SHP77 (cell line): Measurements from ENCODE around the gene EXOC2.

Experiments used
- DNase-seq, 2 experiments: peaks; one replicate each; lab custom pipeline; 2025; lab: John Stamatoyannopoulos, UW

Gene EXOC2

DNA sequence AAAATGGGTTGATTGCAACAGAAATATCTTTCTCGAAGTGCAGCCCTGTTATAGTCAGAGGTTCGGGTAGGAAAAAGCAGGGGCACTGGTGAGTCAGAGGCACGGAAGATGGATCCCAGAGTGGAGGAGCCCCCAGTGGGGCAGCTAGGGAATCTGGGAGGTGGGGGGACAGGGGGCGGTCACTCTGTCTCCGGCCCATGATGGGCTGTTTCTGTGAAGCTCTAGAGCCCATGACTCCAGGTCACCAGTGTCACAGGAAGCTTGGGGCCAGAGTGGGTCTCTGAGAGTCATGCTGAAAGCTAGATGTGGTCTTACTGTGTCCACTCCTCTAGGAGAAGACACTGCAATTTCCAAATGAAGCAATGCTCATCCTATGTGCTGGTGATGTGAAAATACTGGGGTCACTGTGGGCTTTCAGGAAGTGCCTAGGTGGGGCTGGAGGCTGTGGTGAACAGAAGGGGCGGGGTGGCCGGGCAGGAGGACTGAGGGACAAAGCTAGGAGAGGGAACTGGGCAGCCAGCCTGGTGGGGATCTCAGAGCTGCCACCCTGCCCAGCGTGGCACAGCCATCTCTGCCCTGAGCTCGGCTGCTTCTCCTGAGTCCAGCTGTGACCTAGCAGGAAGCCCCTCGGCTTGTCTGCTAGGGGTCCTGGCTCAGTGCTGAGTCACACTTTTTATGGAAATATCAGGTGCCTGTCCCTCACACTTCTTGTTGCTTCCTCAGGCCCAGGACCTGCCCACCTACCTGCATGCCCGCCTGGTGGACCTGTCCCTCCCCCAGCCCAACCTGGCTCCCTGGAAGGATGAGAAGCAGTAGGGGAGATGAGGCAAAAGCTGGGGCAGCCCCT is 247.1 kb downstream of the EXOC2 start:
- peak in 1 of 2 experiments; percentile 19 for DNase-seq

DNA sequence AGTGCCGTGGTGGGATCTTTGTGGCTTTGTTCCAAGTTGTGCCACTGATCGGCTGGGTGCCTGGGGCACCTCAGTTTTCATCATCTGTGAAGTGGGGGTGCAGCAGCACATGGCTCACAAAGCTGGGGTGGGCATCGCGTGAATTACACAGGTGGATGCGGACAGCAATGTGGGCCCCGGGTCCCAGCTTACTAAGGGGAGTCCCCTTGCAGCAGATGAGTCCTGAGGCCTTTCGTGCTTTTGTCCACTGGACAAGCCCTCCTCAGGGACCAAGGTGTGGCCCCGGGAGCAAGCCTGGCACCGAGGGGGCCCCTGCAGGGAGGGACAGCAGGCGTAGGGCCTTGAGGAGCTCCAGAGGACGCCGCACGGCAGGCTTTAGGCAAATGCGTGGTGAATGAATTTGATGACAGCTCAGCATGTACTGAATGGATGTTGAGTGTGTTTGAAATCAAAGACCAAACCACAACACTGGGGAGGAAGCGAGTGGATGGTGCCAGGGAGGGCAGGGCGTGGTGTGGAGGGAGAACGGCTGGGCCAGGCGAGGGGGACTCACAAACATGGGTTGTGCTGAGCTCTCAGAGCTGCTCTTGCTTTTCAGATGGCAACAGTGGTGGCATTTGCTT is 248.2 kb downstream of the EXOC2 start:
- no peak for DNase-seq

DNA sequence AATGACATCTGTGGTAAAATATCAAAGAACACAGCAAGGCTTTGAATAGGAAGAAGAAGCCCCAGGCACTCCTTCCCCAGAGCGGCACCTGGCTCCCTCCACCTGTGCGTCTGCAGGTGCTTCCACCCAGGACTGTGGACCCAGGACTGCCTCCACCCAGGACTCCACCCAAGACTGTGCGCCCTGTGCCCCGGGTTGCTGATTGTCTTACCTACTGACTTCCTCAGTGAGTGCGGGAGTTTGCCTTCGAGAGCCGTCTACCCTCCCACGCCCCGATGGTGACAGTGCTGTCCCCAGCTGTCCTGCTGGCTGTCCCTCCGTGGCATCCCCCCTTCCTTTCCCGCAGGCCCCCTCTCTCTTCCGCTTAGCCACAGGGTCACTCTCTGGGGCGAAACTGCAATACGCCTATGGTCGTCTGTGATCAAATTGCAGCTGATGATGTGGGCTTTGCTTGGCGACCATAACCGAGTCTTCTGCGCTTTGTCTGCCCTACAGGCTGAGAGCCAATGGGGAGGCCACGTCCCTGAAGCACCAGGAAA is 249.2 kb downstream of the EXOC2 start:
- DNase-seq, result no peak

DNA sequence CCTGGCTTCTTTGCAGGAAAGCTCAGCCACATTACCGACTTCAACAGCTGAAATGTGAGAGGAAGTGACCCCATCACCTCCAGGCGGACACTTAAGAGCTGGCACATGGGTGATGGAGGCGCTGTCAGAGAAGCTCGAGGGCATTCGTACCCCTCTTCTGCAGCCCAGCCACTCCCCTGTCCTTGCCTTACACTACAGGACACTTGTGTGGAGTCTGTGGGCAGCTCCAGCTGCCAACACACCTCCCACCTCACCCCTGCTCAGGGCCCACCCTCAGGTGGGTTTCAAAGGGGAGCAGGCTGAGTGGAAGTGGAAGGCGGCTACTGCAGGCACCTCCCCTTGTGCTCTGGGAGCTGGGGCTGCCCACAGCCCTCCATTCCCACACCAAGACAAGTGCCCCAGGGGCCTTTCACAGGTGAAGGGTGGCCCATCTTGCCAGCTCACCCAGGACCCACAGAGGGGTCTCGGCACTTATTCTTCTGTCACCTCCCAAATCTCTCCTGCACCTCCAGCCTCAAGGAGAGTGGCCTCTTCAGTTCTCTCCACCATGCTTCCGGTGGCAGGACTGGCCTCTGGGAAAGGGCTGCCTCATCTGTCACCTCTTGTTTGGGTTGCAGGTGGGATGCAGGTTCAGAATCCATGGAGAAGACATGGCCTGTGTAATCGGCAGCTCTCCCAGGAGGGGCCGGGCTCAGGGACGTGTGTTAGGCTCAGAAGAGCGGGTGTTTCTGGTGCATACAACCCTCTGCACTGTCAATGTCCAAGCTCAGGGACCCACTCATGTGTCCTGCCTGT is 251.6 kb downstream of the EXOC2 start:
- DNase-seq, result no peak

DNA sequence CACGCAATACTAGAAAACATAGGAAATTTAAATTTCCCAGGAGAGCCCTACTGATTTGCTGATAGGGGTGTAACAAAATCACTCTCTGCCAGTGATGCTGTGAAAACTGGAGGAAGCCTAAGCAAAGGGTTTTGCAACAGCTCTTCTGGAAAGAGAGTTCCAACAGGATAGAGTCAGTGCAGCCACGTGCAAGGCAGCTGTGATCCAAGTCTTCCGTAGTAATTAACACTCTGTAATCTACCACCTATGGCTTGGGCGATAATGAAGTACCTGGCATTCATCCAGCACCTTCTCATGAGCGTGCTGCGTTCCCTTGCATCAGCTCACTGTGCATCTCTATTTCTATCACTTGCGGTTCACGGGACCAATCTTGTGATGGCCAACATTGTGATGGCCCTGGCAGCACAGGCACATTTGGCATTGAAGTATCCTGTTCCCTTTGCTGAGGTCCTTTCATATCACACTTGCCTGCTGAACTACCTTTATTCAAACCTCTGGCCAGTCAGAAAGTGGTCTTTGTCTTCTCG is 253.2 kb downstream of the EXOC2 start:
- no peak for DNase-seq

DNA sequence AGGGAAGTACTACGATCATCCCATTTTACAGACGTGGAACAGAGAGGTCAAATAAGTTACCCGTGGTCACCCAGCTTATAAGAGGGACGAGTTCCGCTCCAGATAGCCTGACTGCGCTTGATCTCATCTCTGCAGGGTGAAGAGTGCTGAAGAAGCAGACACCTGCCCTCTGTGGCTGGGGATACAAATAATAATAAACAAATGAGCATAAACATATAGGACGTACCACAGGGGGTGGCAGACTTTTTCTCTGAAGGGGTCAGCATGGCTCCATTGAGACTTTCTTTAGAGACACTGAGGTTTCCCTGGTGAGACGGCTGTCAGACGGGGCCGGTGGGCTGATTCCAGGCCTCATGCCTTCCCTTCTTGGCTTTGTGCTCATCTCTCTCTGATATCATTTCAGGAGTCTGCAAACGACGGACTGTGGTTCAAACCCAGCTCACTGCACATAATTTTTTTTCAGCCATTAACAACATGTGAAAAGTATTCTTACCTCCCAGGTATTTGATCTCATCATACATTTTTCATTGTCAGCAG is 254.2 kb downstream of the EXOC2 start:
- no peak for DNase-seq

DNA sequence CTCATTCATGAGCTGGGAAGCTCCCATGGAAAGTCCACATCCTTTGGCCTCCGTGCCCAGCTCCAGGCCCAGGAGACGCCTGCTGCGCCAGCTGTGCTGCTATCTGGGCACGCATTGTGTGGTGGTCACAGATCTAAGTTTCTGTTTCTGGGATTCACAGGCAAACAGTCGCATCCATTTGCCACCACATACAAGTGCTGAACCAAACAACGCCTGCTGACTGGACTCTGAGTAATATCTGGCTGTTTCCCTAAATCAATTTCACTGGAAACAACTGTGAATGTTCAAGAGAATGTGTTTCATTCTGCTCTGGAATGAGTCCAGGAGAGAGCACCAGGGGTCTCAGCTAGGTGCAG is 255.9 kb downstream of the EXOC2 start:
- DNase-seq, result no peak

DNA sequence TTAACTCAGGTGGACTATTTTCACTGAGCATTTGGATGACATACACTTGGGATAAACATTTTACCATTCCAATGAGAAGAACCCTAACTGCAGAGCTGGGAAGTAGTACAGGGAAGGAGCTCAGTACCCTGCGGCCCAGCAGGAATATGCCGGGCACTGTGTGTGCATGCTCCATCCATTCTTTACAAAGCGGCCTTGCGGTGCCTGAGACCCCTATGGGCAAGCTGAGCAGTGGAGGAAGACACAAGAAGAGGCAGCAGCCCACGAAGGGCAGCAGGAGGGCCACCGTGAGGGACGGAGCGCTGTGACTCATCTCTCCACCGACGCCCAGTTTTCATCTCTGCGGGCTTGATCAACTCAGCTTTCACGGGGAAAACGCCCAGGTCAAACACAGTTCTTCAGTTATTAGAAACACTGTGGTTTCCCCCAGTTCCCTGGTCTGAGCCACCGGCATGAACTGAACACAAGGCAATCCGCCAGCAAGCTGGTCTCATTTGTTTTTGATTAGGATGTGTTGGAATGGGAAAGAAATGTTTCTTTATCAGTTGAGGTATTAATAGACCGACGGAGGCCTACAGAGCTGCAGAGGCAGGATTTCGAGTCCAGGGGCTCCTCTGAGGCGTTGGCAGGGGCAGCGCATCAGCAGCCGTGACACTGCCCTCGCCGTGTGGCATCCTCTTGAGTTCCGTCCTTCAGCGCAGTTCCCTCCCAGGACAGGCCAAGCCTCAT is 256.5 kb downstream of the EXOC2 start:
- no peak for DNase-seq

DNA sequence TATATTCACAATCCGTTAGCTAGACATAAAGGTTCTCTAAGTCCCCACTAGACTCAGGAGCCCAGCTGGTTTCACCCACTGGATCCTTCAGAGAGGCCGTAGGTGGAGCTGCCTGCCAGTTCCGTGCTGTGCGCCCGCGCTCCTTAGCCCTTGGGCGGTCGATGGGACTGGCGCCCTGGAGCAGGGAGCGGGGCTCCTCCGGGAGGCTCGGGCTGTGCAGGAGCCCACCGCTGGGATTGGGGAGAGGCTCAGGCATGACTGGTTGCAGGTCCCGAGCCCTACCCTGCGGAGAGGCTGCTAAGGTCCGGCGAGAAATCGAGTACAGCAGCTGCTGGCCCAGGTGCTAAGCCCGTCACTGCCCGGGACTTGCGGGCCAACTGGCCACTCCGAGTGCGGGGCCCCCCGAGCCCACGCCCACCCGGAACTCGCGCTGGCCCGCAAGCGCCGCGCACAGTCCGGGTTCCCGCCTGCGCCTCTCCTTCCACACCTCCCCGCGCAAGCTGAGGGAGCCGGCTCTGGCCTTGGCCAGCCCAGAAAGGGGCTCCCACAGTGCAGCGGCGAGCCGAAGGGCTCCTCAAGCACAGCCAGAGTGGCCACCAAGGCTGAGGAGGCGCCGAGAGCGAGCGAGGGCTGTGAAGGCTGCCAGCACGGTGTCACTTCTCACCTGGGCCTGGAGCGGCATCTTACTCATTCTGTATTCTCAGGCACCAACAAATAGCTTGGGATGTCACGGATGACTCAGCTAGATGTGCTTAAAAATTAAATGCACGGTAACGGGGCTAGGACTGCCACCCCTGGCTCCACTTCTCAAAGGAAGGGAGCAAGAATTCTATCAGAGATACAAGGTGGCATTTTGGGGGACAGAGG is 257.3 kb downstream of the EXOC2 start:
- DNase-seq, result no peak
